Prostate gland (tissue), 2 donors: ENCODE measurements around the gene UGT1A6.

Experiments
- POLR2A ChIP-seq: fragments of 450-650 bp; IDR thresholded peaks from one replicate; pipeline ENCODE4 v1.6.1; 2016; ENCODE audit warnings: antibody characterized with exemption, mild to moderate bottlenecking
- TF ChIP-seq, protein P1 (sequence below), 4 experiments: fragments of 200-600 bp in 2 of 4; fragments of 450-650 bp in 2 of 4; sonication (generic) in 2 of 4; IDR thresholded peaks; 1 replicate in 3 of 4; 2 replicates in 1 of 4; pipeline ENCODE4 v1.5.1; 2016 to 2019; ENCODE audit warnings: antibody characterized with exemption in 4 of 4, mild to moderate bottlenecking in 2 of 4, moderate library complexity in 2 of 4

DNA sequence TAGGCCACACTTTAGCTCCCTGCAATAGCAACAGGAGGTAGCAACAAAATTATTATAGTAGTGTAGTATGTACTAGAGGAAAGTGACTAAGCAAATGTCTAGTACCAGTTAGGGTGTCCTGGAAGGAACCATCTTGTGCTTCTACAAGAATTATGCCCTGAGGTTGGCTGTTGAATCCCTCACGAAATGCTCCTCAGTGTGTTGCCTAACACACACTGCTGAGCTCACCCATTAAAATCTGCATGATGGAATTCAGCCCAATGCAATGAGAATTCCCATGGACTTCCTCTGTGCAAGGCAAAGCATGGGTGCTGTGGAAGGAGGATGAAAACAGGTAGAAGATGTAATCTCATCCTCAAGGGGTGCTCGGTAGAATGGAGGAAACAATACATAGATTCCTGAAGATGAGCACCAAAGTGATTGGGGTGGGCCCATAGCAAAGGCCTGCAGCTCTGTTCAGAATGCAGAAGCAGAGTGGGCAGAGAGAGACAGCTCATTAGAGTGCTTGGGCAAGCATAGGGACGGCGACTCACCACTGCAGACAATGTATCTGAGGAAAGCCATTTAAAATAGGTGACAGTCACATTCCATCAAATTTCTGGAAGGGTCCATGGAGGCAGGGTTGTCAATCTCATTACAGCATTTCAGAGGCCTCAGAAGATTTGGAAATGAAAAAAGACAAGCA is 12.2 kb upstream of the UGT1A6 start:
- TF ChIP-seq POLR2A, result no peak
- TF ChIP-seq, protein P1, sequence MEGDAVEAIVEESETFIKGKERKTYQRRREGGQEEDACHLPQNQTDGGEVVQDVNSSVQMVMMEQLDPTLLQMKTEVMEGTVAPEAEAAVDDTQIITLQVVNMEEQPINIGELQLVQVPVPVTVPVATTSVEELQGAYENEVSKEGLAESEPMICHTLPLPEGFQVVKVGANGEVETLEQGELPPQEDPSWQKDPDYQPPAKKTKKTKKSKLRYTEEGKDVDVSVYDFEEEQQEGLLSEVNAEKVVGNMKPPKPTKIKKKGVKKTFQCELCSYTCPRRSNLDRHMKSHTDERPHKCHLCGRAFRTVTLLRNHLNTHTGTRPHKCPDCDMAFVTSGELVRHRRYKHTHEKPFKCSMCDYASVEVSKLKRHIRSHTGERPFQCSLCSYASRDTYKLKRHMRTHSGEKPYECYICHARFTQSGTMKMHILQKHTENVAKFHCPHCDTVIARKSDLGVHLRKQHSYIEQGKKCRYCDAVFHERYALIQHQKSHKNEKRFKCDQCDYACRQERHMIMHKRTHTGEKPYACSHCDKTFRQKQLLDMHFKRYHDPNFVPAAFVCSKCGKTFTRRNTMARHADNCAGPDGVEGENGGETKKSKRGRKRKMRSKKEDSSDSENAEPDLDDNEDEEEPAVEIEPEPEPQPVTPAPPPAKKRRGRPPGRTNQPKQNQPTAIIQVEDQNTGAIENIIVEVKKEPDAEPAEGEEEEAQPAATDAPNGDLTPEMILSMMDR (IDR thresholded peaks at IDR 0.05), result no peak
